GM23248 (cell line): ENCODE results near the gene PPP2R5C. TPM values are rescaled to one million over a fixed set of nuclear protein-coding genes. Genes with fewer than 3 reads are reported as not detected.

Experiments
- DNase-seq: peaks from one replicate; pipeline ENCODE4 v3.0.0-alpha.2; 2015
- H2AFZ ChIP-seq: fragments of 200-600 bp; sonication (generic); 2 replicates; pipeline ENCODE4 v1.6.1; 2016; ENCODE audit warnings: antibody characterized with exemption
- H3F3A ChIP-seq: fragments of 200-600 bp; sonication (generic); 2 replicates; pipeline ENCODE4 v1.6.1; 2016; ENCODE audit warnings: mild to moderate bottlenecking, antibody characterized with exemption, mixed run types; ENCODE audit not compliant: insufficient read depth
- H3K27ac ChIP-seq: fragments of 200-600 bp; sonication (generic); 2 replicates; pipeline ENCODE4 v1.5.1; 2016; ENCODE audit warnings: mild to moderate bottlenecking
- H3K27me3 ChIP-seq: fragments of 200-600 bp; sonication (generic); replicated peaks from 2 replicates; pipeline ENCODE4 v1.6.1; 2016; ENCODE audit warnings: mild to moderate bottlenecking; ENCODE audit not compliant: insufficient read depth
- H3K36me3 ChIP-seq: fragments of 200-600 bp; sonication (generic); 2 replicates; pipeline ENCODE4 v1.6.1; 2016; ENCODE audit warnings: low read depth, mild to moderate bottlenecking
- H3K4me1 ChIP-seq: fragments of 200-600 bp; sonication (generic); 2 replicates; pipeline ENCODE4 v1.6.1; 2016; ENCODE audit warnings: mild to moderate bottlenecking; ENCODE audit not compliant: insufficient read depth
- H3K4me2 ChIP-seq: fragments of 200-600 bp; sonication (generic); one replicate; pipeline ENCODE4 v1.6.1; 2016; ENCODE audit warnings: mild to moderate bottlenecking; ENCODE audit not compliant: unreplicated experiment
- H3K4me3 ChIP-seq: fragments of 200-600 bp; sonication (generic); 2 replicates; pipeline ENCODE4 v1.5.1; 2016; ENCODE audit warnings: mild to moderate bottlenecking
- H3K79me2 ChIP-seq: fragments of 200-600 bp; sonication (generic); 2 replicates; pipeline ENCODE4 v1.6.1; 2016; ENCODE audit warnings: mild to moderate bottlenecking; ENCODE audit not compliant: insufficient read depth
- H3K9ac ChIP-seq: fragments of 200-600 bp; sonication (generic); 2 replicates; pipeline ENCODE4 v1.6.1; 2016; ENCODE audit warnings: mild to moderate bottlenecking
- H3K9me2 ChIP-seq: fragments of 200-600 bp; sonication (generic); 2 replicates; pipeline ENCODE4 v1.6.1; 2016; ENCODE audit warnings: mixed run types, mild to moderate bottlenecking, moderate library complexity; ENCODE audit not compliant: insufficient read depth
- H3K9me3 ChIP-seq: fragments of 200-600 bp; sonication (generic); one replicate; pipeline ENCODE4 v1.6.1; 2017; ENCODE audit warnings: low read depth
- H4K20me1 ChIP-seq: fragments of 200-600 bp; sonication (generic); 2 replicates; pipeline ENCODE4 v1.6.0; 2016; ENCODE audit not compliant: insufficient read depth
- EZH2 ChIP-seq: fragments of 200-600 bp; sonication (generic); IDR thresholded peaks from 2 replicates; pipeline ENCODE4 v1.6.1; 2018; ENCODE audit warnings: antibody characterized with exemption, mild to moderate bottlenecking; ENCODE audit not compliant: insufficient read depth, poor library complexity, severe bottlenecking
- EZH2phosphoT487 ChIP-seq: fragments of 200-600 bp; sonication (generic); IDR thresholded peaks from 2 replicates; pipeline ENCODE4 v1.6.1; 2018; ENCODE audit warnings: antibody characterized with exemption, moderate library complexity, mild to moderate bottlenecking, low read depth; ENCODE audit not compliant: insufficient read depth
- WGBS, 2 experiments: methylation state at CpG; one replicate each; pipeline ENCODE4 v1.1.6; 2015 to 2017; ENCODE audit warnings: low lambda C conversion rate in 2 of 2, low coverage in 1 of 2; ENCODE audit errors: missing lambda C conversion rate in 2 of 2; 5-methylcytosine and 5-hydroxymethylcytosine counted together
- in situ Hi-C: fragments of 300-500 bp; cut with MboI; formaldehyde crosslinking; loops from 2 replicates; pipeline ENCODE4 v1.15.0; 2020
- polyA plus RNA-seq: library from polyadenylated mRNA; unstranded; fragments of >200 nt; fragmentation: Nextera tagmentation; extraction: Ambion mirVana; gene quantifications from 2 replicates; pipeline ENCODE4 v1.2.1, GENCODE V29; 2016
- total RNA-seq: library from RNA; depleted of rRNA; stranded (reverse); fragments of >200 nt; shearing (Covaris generic); gene quantifications from 2 replicates; pipeline ENCODE4 v1.2.3, GENCODE V29; 2014

PPP2R5C gene
- total and polyA plus RNA-seq, 2 experiments from 2014 or later = 76.3 to 77.9 TPM

- no peak overlapping the region for H2AFZ ChIP-seq
- H3K27ac ChIP-seq = no peak overlapping the region
- no peaks in the 10 kb centered on the region for H3K4me1 ChIP-seq
- TF ChIP-seq EZH2 (no peak), EZH2phosphoT487 (no peak)
- no peaks in the 10 kb centered on the region for H3K27me3 ChIP-seq
- H3K36me3 ChIP-seq = no peaks in the 10 kb centered on the region
- in situ Hi-C loops = no loop called here
- H3K4me2 ChIP-seq = no peak overlapping the region
- WGBS, 2 experiments = 94 to 97% methylated on average over 2 of the region's 2 CpGs
- no peak overlapping the region for H3K9ac ChIP-seq
- no peaks in the 10 kb centered on the region for H3K9me2 ChIP-seq
- H3F3A ChIP-seq = no peaks in the 10 kb centered on the region
- no peak for DNase-seq
- peaks cover 4% of the 10 kb centered on the region; the same call in 1 of the 2 replicates for H3K79me2 ChIP-seq
- H3K9me3 ChIP-seq = no peaks in the 10 kb centered on the region
- H3K4me3 ChIP-seq = no peak overlapping the region
- H4K20me1 ChIP-seq = no peaks in the 10 kb centered on the region
Measured at GRCh38 chr14:101773378-101773777, 11.9 kb downstream of the PPP2R5C start.

GRCh38 chr14:101774006-101774795 is 12.7 kb downstream of the PPP2R5C start:
- Histone ChIP-seq H3K36me3 (no peaks in the 10 kb centered on the region), H3K4me3 (no peak overlapping the region), H3K79me2 (peaks cover 1% of the 10 kb centered on the region; the same call in 1 of the 2 replicates), H3K9me2 (no peaks in the 10 kb centered on the region), H3K27ac (no peak overlapping the region), H3K9me3 (no peaks in the 10 kb centered on the region), H3K4me2 (no peak overlapping the region), H3K9ac (no peak overlapping the region), H2AFZ (no peak overlapping the region), H3K4me1 (no peaks in the 10 kb centered on the region), H4K20me1 (no peaks in the 10 kb centered on the region), H3F3A (no peaks in the 10 kb centered on the region), H3K27me3 (no peaks in the 10 kb centered on the region)
- 65 to 67% methylated on average over 7 of the region's 7 CpGs for WGBS, 2 experiments
- TF ChIP-seq EZH2phosphoT487 (no peak), EZH2 (no peak)
- DNase-seq = no peak
- in situ Hi-C loops = no loop called here

GRCh38 chr14:101774814-101775213 is 13.3 kb downstream of the PPP2R5C start:
- no peak overlapping the region for H3K9ac ChIP-seq
- H3K27ac ChIP-seq = no peak overlapping the region
- no peaks in the 10 kb centered on the region for H3K9me2 ChIP-seq
- H3K79me2 ChIP-seq = no peaks in the 10 kb centered on the region
- H3K4me1 ChIP-seq = no peaks in the 10 kb centered on the region
- H3F3A ChIP-seq = no peaks in the 10 kb centered on the region
- TF ChIP-seq EZH2phosphoT487 (no peak), EZH2 (no peak)
- WGBS, 2 experiments = 61 to 66% methylated on average over 8 of the region's 8 CpGs
- DNase-seq = no peak
- H4K20me1 ChIP-seq = no peaks in the 10 kb centered on the region
- H2AFZ ChIP-seq = no peak overlapping the region
- no peak overlapping the region for H3K4me2 ChIP-seq
- no peaks in the 10 kb centered on the region for H3K27me3 ChIP-seq
- no peak overlapping the region for H3K4me3 ChIP-seq
- H3K9me3 ChIP-seq = no peaks in the 10 kb centered on the region
- H3K36me3 ChIP-seq = no peaks in the 10 kb centered on the region
- in situ Hi-C loops = no loop called here

GRCh38 chr14:101775826-101776225 is 14.3 kb downstream of the PPP2R5C start:
- Histone ChIP-seq H3K36me3 (no peaks in the 10 kb centered on the region), H3K4me3 (no peak overlapping the region), H4K20me1 (no peaks in the 10 kb centered on the region), H3K27me3 (peaks cover 9% of the 10 kb centered on the region), H3K79me2 (no peaks in the 10 kb centered on the region), H3K4me1 (no peaks in the 10 kb centered on the region), H2AFZ (no peak overlapping the region), H3K9me3 (no peaks in the 10 kb centered on the region), H3K9ac (no peak overlapping the region), H3K4me2 (no peak overlapping the region), H3F3A (no peaks in the 10 kb centered on the region), H3K27ac (no peak overlapping the region), H3K9me2 (no peaks in the 10 kb centered on the region)
- in situ Hi-C loops = no loop called here
- WGBS, 2 experiments = 77 to 83% methylated on average over 5 to 10 of the region's 10 CpGs
- TF ChIP-seq EZH2phosphoT487 = no peak
- TF ChIP-seq EZH2 = no peak
- DNase-seq = no peak

GRCh38 chr14:101776344-101776743 is 14.8 kb downstream of the PPP2R5C start:
- DNase-seq = no peak
- no peaks in the 10 kb centered on the region for H3K4me1 ChIP-seq
- no peaks in the 10 kb centered on the region for H4K20me1 ChIP-seq
- no peaks in the 10 kb centered on the region for H3F3A ChIP-seq
- H3K9ac ChIP-seq = no peak overlapping the region
- H3K79me2 ChIP-seq = no peaks in the 10 kb centered on the region
- H2AFZ ChIP-seq = no peak overlapping the region
- no peak overlapping the region for H3K4me3 ChIP-seq
- TF ChIP-seq EZH2 = no peak
- no peak overlapping the region for H3K27ac ChIP-seq
- H3K27me3 ChIP-seq = peaks cover 10% of the 10 kb centered on the region
- no peak overlapping the region for H3K4me2 ChIP-seq
- no peaks in the 10 kb centered on the region for H3K9me3 ChIP-seq
- no peaks in the 10 kb centered on the region for H3K9me2 ChIP-seq
- WGBS, 2 experiments = 85% methylated on average over 6 of the region's 6 CpGs
- H3K36me3 ChIP-seq = no peaks in the 10 kb centered on the region
- in situ Hi-C loops = no loop called here
